Peyer's patch (tissue), 4 donors: ENCODE results near the gene UNC93B1.

Experiments used
- POLR2A ChIP-seq, 2 donors: fragments of 450-650 bp; IDR thresholded peaks; one replicate each; pipeline ENCODE4 v1.5.1; 2017; ENCODE audit warnings: antibody characterized with exemption in 2 of 2, mild to moderate bottlenecking in 2 of 2, moderate library complexity in 2 of 2
- TF ChIP-seq, protein P1 (sequence below), 6 experiments: fragments of 450-650 bp in 4 of 6; fragments of 200-600 bp in 2 of 6; sonication (generic) in 1 of 6; IDR thresholded peaks; one replicate each; pipeline ENCODE4 v1.5.1; 2017 to 2019; ENCODE audit warnings: antibody characterized with exemption in 6 of 6, mild to moderate bottlenecking in 3 of 6, moderate library complexity in 1 of 6

DNA sequence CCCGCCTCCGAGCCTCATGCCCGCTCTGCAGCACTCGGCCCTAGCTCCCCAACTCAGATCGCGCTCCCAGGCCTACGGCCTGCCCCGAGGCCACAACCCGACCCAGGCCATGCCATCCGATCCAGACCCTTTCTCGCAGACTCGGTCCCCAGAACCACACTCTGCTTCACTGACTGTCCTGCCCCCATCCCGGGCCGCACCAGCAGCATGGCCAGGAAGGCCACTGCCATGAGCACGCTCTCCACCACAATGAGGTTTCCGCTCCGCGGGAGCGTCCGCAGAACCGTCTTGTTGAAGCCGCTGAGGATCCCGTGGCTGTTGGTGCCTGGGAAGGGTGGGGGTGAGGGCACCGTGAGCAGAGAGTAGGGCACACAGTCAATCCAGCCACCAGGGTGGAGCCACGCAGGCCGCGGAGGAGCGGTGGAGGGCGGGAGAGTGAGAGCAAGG, 6.4 kb downstream of the UNC93B1 start:
- TF ChIP-seq, protein P1, sequence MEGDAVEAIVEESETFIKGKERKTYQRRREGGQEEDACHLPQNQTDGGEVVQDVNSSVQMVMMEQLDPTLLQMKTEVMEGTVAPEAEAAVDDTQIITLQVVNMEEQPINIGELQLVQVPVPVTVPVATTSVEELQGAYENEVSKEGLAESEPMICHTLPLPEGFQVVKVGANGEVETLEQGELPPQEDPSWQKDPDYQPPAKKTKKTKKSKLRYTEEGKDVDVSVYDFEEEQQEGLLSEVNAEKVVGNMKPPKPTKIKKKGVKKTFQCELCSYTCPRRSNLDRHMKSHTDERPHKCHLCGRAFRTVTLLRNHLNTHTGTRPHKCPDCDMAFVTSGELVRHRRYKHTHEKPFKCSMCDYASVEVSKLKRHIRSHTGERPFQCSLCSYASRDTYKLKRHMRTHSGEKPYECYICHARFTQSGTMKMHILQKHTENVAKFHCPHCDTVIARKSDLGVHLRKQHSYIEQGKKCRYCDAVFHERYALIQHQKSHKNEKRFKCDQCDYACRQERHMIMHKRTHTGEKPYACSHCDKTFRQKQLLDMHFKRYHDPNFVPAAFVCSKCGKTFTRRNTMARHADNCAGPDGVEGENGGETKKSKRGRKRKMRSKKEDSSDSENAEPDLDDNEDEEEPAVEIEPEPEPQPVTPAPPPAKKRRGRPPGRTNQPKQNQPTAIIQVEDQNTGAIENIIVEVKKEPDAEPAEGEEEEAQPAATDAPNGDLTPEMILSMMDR (IDR thresholded peaks at IDR 0.05): no peak
- TF ChIP-seq POLR2A (IDR thresholded peaks at IDR 0.05): no peak
